GM18907 (cell line): Measurements from ENCODE around the gene ZGLP1.
"Not testable (repeated sequence)": the region's sequence is repeated elsewhere in the genome, so short reads cannot be mapped to it uniquely, and the experiment has no call there.

Source experiments
- ATAC-seq: cut with Tn5 transposase; IDR thresholded peaks from one replicate; pipeline ENCODE4 v1.9.1; 2021; ENCODE audit warnings: mild to moderate bottlenecking, moderate library complexity; ENCODE audit not compliant: unreplicated experiment

The ZGLP1 gene

DNA sequence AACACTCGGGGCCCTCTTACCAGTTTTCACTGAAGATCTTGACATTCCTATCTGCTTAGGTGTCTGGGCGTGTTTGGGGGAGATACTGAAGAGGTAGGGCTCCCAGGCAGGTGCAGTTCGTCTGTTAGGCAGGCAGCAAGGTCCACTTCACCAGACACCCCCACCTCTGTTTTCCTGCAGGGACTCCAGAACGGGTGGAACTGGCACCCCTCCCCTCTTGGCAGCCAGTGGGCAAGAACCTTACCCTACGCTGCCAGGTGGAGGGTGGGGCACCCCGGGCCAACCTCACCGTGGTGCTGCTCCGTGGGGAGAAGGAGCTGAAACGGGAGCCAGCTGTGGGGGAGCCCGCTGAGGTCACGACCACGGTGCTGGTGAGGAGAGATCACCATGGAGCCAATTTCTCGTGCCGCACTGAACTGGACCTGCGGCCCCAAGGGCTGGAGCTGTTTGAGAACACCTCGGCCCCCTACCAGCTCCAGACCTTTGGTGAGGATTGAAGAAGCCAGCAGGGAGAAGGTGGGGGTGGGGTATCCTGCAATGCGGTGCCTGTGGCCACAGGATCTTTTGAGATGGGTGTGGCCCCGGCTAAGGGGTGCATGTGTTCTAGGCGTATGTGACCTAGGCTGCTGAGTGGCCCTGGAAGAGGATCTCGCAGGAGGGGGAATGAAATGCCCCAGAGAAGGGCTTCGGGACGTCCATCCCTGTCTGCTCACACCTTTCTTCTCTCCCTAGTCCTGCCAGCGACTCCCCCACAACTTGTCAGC is 26.1 kb downstream of the ZGLP1 start:
- no peak for ATAC-seq

DNA sequence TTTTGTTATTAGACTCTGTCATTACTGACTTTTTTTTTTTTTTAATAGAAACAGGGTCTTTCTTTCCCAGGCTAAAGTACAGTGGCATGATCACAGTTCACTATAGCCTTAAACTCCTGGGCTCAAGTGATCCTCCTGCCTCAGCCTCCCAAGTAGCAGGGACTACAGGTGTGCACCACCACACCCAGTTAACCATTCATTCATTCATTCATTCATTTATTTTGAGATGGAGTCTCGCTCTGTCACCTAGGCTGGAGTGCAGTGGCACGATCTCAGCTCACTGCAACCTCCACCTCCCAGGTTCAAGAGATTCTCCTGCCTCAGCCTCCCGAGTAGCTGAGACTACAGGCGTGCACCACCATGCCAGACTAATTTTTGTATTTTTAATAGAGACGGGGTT is 27.6 kb downstream of the ZGLP1 start:
- not testable (repeated sequence) for ATAC-seq

DNA sequence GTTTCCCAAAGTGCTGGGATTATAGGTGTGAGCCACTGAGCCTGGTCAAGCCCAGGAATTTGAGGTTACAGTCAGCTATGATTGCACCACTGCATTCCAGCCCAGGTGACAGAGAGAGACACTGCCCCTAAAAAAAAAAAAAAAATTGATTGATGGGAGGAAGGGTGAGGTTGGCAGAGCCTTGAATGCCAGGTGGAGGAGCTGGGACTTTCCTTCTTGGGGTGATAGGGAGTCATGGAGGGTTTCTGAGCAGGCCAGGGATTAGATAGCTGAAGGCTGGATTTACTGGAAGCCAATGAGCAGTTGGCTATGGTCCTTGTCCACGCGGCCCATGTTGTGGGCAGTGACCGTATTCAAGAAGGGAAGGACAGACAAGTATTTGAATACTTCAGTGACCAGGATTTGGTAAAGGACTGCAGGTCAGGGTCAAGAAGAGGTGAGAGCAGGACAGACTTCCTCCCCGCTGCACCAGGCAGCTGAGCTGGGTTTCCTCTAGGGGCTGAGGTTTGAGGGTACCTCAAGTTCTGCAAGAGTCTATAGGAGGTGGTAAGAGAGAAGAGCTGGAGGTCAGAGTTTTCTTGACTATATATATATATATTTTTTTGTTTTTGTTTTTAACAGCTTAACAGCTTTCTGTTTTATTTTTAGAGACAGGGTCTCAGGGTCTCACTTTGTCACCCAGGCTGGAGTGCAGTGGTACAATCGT is 29.7 kb downstream of the ZGLP1 start:
- no peak for ATAC-seq

DNA sequence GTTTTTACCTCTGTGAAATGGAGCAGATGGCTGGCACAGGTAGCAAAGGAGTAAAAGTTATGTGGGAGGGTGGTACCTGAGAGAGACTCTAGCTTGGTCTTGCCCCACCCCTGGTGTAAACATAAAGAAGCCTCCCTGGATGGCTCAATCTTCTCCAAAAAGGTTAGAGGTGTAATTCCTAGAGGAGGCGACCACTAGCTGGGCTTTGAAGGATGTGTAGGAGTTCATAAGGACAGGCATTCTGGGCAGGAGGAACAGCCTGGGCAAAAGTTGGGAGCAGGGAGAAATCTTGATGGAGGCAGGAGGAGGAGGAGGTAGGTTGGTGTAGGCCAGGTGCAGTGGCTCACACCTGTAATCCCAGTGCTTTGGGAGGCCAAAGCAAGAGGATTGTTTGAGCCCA is 30.7 kb downstream of the ZGLP1 start:
- no peak for ATAC-seq

DNA sequence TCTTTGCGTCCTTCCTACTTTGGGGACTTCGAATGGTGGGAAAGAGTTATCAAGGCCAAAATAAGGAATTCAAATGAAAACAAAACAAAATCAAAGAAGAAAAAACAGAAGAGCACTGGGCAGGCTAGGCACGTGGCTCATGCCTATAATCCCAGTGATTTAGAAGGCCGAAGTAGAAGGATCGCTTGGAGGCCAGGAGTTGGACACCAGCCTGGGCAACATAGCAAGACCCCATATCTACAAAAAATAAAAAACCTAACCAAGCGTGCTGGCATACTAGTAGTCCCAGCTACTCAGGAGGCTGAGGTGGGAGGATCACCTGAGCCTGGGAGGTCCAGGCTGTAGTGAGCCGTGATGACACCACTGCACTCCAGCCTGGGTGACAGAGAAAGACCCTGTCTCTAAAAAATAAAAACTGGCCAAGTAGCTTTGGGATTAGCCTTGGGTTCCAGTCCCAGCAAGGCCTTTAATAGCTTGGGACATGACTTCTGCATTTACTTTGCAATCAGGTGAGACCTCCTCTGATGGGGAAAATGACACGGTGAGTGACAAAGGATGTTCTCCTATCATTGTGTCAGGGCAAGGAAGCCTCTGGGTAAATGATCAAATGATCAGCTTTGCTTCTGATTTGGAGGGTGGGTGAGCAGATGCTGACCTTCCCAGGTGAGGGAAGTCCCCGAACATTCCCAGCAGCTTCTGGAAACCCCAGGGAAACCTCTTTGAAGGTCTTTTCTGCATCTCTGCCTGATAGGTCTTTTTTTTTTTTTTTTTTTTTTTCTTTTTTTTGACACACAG is 31.6 kb downstream of the ZGLP1 start:
- no peak for ATAC-seq

DNA sequence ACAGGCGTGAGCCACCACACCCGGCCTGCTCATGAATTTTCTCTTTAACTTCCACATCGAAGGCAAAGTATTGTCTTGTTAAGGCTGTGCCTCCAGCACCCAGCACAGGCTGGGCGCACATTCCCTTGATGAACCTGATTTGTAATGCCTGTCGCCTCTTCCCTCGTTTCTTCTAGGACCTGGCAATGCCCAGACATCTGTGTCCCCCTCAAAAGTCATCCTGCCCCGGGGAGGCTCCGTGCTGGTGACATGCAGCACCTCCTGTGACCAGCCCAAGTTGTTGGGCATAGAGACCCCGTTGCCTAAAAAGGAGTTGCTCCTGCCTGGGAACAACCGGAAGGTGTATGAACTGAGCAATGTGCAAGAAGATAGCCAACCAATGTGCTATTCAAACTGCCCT is 35.0 kb downstream of the ZGLP1 start:
- no peak for ATAC-seq

DNA sequence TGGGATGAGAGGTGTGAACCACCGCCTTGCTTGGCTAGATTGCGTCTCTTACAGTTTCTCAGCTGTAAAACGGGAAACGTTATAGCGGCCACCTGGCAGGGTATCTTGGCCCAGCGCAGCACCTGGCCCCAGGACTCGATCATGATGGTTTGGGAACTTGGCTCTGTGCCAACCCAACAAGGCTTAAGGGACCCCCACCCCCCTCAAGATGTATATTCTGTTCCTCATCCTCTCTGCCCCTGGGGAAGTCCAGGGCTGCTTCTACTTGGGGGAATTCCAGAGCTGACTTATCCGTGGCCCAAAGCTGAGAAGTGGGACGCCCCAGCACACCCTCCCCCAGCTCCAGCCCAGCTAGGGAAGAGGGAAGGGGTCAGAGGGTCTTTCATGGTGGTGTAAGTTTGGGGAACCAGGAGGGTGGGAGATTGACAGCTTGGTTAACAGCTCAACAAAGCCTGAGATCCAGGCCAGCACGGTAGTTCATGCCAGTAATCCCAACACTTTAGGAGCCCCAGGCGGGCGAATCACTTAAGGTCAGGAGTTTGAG is 38.0 kb downstream of the ZGLP1 start:
- ATAC-seq, result peak; percentile 26

DNA sequence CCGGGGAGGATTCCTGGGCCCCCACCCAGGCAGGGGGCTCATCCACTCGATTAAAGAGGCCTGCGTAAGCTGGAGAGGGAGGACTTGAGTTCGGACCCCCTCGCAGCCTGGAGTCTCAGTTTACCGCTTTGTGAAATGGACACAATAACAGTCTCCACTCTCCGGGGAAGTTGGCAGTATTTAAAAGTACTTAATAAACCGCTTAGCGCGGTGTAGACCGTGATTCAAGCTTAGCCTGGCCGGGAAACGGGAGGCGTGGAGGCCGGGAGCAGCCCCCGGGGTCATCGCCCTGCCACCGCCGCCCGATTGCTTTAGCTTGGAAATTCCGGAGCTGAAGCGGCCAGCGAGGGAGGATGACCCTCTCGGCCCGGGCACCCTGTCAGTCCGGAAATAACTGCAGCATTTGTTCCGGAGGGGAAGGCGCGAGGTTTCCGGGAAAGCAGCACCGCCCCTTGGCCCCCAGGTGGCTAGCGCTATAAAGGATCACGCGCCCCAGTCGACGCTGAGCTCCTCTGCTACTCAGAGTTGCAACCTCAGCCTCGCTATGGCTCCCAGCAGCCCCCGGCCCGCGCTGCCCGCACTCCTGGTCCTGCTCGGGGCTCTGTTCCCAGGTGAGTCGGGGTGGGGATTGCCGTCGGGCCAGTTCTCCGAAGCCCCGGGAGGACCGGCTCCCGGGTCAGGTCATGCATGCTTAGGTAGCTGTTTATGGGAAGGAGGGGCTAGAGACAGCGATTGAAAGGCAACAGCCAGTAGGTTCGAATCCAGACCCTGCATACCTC is 38.8 kb downstream of the ZGLP1 start, which contains the start of gene ICAM1:
ICAM1 (plus strand) TSS at position 505 of the 779 bp plus-strand sequence; CDS start at position 545, 40 bp downstream.
- ATAC-seq, result peak; percentile 48

DNA sequence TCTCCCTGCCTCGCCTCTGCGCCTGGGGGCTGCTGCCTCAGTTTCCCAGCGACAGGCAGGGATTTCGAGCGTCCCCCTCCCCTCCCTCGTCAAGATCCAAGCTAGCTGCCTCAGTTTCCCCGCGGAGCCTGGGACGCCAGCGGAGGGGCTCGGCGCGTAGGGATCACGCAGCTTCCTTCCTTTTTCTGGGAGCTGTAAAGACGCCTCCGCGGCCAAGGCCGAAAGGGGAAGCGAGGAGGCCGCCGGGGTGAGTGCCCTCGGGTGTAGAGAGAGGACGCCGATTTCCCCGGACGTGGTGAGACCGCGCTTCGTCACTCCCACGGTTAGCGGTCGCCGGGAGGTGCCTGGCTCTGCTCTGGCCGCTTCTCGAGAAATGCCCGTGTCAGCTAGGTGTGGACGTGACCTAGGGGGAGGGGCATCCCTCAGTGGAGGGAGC is 39.4 kb downstream of the ZGLP1 start:
- peak; percentile 45 for ATAC-seq

DNA sequence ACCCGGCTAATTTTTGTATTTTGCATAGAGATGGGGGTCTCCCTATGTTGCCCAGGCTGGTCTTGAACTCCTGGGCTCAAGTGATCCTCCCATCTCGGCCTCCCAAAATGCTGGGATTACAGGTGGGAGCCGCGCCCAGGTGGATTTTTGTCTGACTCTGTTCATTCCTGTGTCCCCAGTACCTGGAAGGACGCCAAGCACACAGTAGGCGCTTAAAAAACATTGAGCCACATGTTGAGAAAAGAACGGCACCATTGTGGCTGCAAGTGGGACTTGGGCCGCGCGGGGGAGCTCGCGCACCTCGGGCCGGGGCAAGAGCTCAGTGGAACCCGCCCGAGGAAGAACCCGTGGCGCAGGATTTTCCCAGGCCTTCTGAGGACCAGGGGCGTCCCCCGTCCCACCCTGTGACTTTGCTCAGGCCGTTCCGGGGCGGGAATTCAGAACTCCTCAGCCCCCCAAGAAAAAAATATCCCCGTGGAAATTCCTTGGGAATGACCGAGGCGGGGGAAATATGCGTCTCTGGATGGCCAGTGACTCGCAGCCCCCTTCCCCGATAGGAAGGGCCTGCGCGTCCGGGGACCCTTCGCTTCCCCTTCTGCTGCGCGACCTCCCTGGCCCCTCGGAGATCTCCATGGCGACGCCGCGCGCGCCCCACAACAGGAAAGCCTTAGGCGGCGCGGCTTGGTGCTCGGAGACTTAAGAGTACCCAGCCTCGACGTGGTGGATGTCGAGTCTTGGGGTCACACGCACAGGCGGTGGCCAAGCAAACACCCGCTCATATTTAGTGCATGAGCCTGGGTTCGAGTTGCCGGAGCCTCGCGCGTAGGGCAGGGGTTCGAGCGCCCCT is 40.1 kb downstream of the ZGLP1 start:
- peak; percentile 43 for ATAC-seq

DNA sequence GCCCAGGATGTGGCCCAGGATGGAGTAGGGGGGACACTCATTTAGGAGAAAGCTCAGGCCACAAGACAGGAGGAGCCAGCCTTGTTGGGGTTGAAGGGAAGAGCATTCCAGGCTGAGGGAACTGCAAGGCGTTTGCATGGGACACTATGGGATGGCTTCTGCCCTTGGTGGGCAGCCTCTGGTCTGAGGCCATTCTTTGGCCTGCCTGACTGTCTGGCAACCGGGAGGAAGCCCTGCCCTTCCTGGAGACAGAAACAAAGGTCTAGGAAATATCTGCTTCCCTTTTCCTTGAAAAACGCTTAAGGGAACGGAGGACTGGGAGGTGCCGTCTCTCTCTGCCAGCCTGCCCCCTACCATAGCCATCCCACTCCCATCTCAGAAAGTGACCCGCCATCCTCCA is 41.5 kb downstream of the ZGLP1 start:
- ATAC-seq, result no peak

DNA sequence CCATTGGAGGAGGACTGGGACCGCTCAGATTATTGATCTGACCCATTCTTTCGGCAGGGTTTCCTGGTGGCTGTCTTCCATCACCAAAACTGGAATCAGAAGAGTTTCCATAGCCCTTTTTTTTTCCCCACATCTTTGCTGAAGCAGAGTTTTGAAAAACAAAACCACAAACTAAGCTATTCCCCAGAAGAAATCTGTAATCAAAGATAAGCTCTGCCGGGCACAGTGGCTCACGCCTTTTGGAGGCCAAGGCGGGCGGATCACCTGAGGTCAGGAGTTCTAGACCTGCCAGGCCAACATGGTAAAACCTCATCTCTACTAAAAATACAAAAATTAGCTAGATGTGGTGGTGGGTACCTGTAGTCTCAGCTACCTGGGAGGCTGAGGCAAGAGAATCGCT is 42.9 kb downstream of the ZGLP1 start:
- ATAC-seq, result no peak

DNA sequence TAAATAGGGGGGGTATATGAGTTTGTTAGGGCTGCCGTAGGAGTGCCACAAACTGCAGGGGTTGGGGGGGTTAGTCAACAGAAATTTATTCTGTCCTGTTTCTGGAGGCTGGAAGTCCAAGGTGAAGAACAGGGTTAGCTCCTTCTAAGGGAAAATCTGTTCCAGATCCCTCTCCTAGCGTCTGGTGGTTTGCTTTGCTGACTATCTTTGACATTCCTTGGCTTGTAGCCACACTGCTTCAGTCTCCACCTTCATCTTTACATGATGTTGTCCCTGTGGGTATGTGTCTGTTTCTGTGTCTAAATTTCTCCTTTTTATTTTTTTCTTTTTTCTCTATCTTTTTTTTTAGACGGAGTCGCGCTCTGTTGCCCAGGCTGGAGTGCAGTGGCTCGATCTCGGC is 46.8 kb downstream of the ZGLP1 start:
- ATAC-seq, result no peak

DNA sequence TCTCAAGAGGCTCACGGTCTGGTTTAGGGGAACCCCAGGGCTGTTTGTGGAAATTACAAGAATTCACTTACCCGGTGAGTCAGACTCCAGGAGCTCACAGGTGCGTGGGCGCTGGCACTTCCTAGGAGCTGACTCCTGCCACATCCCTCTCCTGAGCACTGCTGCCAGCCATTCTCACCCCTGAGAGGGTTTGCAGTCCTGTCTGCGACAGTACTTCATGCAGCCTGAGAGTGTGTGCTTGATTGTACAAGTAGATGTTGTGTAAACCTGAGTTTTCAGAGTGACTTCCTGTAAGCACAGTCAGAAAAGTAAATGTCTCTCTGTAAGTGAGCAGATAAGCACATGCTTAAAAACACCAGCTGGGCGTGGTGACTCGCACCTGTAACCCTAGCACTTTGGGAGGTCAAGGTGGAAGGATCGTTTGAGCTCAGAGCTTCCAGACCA is 49.5 kb downstream of the ZGLP1 start:
- no peak for ATAC-seq

DNA sequence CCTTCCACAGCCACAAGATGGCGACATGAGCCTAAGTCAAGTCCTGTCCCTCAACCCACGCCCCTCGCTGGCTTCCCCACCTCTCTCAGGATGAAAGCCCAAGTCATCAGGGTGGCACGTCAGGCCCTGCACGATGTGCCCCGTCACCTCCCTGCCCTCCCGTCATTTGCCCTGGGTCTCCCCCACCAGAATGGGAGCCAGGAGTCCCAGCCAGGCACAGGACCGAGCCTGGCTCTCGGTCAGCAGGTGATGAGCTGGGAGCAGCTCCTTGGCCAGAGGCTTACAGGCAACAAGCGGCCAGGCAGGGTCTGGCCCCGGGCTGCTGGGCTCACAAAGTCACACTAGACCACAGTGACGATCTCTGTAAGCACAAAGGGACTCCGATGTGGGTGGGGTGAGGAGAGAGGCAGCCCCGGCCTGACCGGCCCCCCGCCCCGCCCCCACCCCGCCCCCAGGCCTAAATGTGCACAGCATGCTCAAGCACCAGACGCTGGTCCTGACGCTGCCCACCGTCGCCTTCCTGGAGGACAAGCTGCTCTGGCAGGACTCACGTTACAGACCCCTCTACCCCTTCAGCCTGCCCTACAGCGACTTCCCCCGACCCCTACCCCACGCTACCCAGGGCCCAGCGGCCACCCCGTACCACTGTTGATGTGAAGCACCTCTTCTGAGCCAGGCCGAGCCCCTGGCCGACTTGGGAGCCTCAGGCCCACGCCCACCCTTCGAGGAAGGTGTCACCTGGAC is 50.3 kb downstream of the ZGLP1 start:
- ATAC-seq, result no peak

DNA sequence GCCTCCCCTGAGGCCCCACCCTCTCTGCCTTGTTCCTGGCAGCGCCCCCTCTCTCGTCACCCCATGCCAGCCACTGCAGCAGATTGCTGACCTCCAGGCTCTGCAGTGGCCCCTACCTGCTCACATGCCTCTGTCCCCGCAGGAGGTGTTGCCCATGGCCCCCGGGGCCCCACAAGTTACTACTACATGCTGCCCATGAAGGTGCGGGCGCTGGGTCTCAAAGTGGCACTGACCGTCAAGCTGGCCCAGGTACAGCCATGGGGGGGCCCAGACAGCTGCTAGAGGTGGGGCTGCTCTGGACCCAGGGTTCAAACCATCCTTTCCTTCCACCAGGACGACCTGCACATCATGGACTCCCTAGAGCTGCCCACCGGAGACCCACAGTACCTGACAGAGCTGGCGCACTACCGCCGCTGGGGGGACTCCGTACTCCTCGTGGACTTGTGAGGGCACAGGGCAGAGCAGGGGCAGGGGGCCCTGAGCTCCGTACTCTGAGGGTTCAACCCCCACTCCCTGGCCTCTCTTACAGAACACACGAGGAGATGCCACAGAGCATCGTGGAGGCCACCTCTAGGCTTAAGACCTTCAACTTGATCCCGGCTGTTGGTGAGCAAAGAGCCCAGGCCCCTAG is 51.4 kb downstream of the ZGLP1 start:
- ATAC-seq, result no peak

DNA sequence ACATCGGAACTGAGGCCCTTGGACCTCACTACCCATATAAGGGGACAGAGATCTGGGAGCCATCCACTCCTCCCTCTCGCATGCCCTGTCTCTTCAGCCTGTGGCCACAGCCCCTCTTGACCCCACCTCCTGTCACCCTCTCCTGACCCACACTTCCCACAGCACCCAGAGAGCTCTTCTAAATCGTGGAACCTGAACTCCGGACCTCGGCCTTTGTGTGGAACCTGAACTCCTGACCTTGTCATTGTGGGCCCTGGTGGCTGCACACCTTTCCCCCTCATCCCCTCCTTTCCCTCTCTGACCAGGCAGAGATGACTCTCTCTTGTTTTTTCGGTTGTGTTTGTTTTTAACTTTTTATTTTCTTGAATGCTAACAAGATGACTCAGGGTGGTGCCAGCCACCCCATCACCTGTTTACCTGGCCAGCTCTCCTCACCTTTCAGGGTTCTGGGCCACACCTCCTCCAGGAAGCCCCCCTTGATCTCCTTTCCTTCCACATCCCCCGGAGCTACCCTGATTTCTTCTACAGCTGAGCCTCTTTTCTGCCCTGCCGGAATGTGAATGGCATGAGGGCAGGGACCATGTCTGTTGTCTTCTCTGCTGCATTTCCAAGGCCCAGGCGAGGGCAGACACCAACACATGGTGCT is 52.5 kb downstream of the ZGLP1 start:
- ATAC-seq, result no peak

DNA sequence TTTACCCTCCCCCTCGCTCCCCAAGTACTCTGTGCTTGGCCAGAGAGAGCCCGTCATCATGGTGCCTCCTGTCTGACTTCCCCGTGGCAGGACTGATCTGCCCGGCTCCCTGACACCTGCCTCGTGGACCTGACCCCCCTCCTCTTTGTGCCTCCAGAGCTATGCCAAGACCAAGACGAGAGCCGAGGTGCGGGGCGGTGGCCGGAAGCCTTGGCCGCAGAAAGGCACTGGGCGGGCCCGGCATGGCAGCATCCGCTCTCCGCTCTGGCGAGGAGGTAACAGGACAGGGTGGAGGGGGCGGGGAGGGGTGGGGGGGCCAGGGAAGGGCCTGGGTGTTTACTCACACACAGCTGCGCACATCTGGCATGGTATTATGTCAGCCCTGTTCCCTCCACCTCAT is 53.1 kb downstream of the ZGLP1 start:
- ATAC-seq, result no peak
